Psoas muscle (tissue), 8 donors: ENCODE results near the gene SEM1. TPM values are rescaled to one million over a fixed set of nuclear protein-coding genes. Genes with fewer than 3 reads are reported as not detected.
A peak's percentile ranks its signal among the peaks of the same experiment; 100 is the strongest.
"Not testable (repeated sequence)": the region's sequence is repeated elsewhere in the genome, so short reads cannot be mapped to it uniquely, and the experiment has no call there.

Source experiments
- ATAC-seq, 4 donors: fragments of 200-7000 bp; cut with Tn5 transposase; one replicate each; pipeline ENCODE4 v1.9.1; 2020; ENCODE audit warnings: moderate library complexity in 3 of 4, mild to moderate bottlenecking in 2 of 4
- DNase-seq, 2 donors: peaks; one replicate each; pipeline ENCODE4 v3.0.0-alpha.2; 2020
- H3K27ac ChIP-seq: fragments of 200-600 bp; one replicate; pipeline ENCODE4 v1.8.0; 2022
- H3K27me3 ChIP-seq, 3 donors: fragments of 200-600 bp in 1 of 3; one replicate each; pipeline versions ENCODE4 v1.6.1 to v1.8.0; 2013 to 2022; ENCODE audit warnings: low read length in 2 of 3, mild to moderate bottlenecking in 2 of 3, moderate library complexity in 1 of 3; ENCODE audit not compliant: insufficient read depth in 3 of 3
- H3K36me3 ChIP-seq, 2 donors: fragments of 200-600 bp in 1 of 2; one replicate each; pipeline versions ENCODE4 v1.6.1 to v1.8.0; 2013 to 2022; ENCODE audit warnings: low read depth in 1 of 2, mild to moderate bottlenecking in 1 of 2, moderate library complexity in 1 of 2; ENCODE audit not compliant: insufficient read depth in 1 of 2
- H3K4me1 ChIP-seq: fragments of 200-600 bp; one replicate; pipeline ENCODE4 v1.8.0; 2022
- H3K4me3 ChIP-seq: fragments of 200-600 bp; one replicate; pipeline ENCODE4 v1.8.0; 2022; ENCODE audit warnings: mild to moderate bottlenecking
- H3K9me3 ChIP-seq: fragments of 200-600 bp; one replicate; pipeline ENCODE4 v1.8.0; 2022
- WGBS, 3 donors: extraction: QIAGEN DNeasy Blood & Tissue Kit; methylation state at CpG; one replicate each; pipeline versions ENCODE4 v1.1.6 to v1.1.7; 2013; 5-methylcytosine and 5-hydroxymethylcytosine counted together
- intact Hi-C, 2 donors: fragments of 100-400 bp; cut with DNase I; formaldehyde crosslinking; loops; one replicate each; pipeline versions ENCODE4 v1.11.0 to v1.14.2; 2022
- polyA plus RNA-seq, 3 donors: library from polyadenylated mRNA; stranded (reverse); fragments of 200-250 nt; gene quantifications; one replicate each; pipeline ENCODE4 v1.2.3, GENCODE V29; 2013
- total RNA-seq, 4 donors: library from RNA; stranded (reverse); fragmentation: NEBNext Ultra II Directional in 2 of 4; extraction: Animal tissue kit (Norgen Biotek cat#: 25700) in 2 of 4; gene quantifications; one replicate each; pipeline versions ENCODE4 v1.2.1 to v1.2.4, GENCODE V29; 2021 to 2023
- TF ChIP-seq, protein P1 (sequence below): fragments of 200-600 bp; IDR thresholded peaks from one replicate; pipeline ENCODE4 v1.8.0; 2022; ENCODE audit warnings: antibody characterized with exemption
- donor health status: healthy with polysubstance abuse.
- donor health status: DM: no; HTN: no; CAD: no; lungs with moderate emphysema.
- donor health status: Bipolar disorder and iron deficiency.
- donor health status: healthy.
- donor health status: DM: yes; HTN: yes; CAD: no.
- donor health status: DM: no; HTN: no; CAD: no.
- donor health status: DM: no; HTN: no; CAD: no.
- donor health status: DM: yes; HTN: yes; CAD: no.

SEM1 gene
- total and polyA plus RNA-seq, 7 donors = 30.5 to 107 (median 69.9) TPM

GRCh38 chr7:96699219-96699871 lies 10.3 kb downstream of the SEM1 start:
- H3K27ac ChIP-seq = no peak overlapping the region
- no peak overlapping the region for H3K4me3 ChIP-seq
- no peak for ATAC-seq
- no peaks in the 10 kb centered on the region for H3K36me3 ChIP-seq
- TF ChIP-seq, protein P1, sequence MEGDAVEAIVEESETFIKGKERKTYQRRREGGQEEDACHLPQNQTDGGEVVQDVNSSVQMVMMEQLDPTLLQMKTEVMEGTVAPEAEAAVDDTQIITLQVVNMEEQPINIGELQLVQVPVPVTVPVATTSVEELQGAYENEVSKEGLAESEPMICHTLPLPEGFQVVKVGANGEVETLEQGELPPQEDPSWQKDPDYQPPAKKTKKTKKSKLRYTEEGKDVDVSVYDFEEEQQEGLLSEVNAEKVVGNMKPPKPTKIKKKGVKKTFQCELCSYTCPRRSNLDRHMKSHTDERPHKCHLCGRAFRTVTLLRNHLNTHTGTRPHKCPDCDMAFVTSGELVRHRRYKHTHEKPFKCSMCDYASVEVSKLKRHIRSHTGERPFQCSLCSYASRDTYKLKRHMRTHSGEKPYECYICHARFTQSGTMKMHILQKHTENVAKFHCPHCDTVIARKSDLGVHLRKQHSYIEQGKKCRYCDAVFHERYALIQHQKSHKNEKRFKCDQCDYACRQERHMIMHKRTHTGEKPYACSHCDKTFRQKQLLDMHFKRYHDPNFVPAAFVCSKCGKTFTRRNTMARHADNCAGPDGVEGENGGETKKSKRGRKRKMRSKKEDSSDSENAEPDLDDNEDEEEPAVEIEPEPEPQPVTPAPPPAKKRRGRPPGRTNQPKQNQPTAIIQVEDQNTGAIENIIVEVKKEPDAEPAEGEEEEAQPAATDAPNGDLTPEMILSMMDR = no peak
- no peak for DNase-seq
- H3K27me3 ChIP-seq = no peaks in the 10 kb centered on the region
- intact Hi-C loops = no loop called here
- WGBS, 3 donors = 94 to 95% (median 94%) methylated on average over 4 of the region's 4 CpGs
- H3K9me3 ChIP-seq = no peaks in the 10 kb centered on the region
- peaks cover 52% of the 10 kb centered on the region for H3K4me1 ChIP-seq

- H3K36me3 ChIP-seq, H3K4me3 ChIP-seq, H3K27me3 ChIP-seq, H3K27ac ChIP-seq, ATAC-seq, H3K9me3 ChIP-seq, intact Hi-C loops, DNase-seq: not testable (repeated sequence)
- H3K4me1 ChIP-seq = peaks cover 55% of the 10 kb centered on the region
- 94 to 96% (median 94%) methylated on average over 7 of the region's 7 CpGs for WGBS, 3 donors
Measured at GRCh38 chr7:96698449-96698848, 11.2 kb downstream of the SEM1 start.

DNA sequence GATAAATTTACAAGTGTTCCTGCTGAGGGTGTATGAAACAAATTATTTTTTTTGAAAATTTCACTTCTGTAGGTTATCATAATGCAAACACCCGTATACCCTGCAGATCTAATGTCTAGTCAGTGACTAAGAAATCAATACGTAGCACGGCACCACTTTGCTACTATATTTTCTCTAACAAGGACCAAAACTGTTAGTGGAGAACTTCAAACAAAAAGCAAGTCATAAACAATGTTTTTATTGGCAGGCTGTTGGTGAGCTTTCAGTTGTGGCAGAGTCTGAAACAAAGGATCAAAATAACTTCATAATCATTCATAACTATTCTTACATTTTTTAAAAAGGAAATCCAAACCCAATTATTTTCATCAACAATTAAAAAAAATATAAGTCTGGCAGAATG lies 11.8 kb downstream of the SEM1 start:
- WGBS, 3 donors = 67 to 70% (median 69%) methylated on average over 3 of the region's 3 CpGs
- no peak overlapping the region for H3K27ac ChIP-seq
- intact Hi-C loops = no loop called here

GRCh38 chr7:96695581-96695980 lies 14.1 kb downstream of the SEM1 start:
- Histone ChIP-seq H3K4me3 (no peak overlapping the region), H3K4me1 (peaks cover 50% of the 10 kb centered on the region), H3K9me3 (no peaks in the 10 kb centered on the region), H3K27me3 (no peaks in the 10 kb centered on the region), H3K27ac (no peak overlapping the region), H3K36me3 (peaks cover 0 to 12% of the 10 kb centered on the region in 2 donors)
- 17 to 58% (median 39%) methylated on average over 1 of the region's 1 CpG for WGBS, 3 donors
- intact Hi-C loops = no loop called here
- TF ChIP-seq, protein P1 = no peak
- no peak for ATAC-seq
- no peak for DNase-seq

More for the DNA sequence above, 11.8 kb downstream of the SEM1 start:
- H3K9me3 ChIP-seq = no peaks in the 10 kb centered on the region
- no peak overlapping the region for H3K4me3 ChIP-seq
- peaks cover 0 to 12% of the 10 kb centered on the region in 2 donors for H3K36me3 ChIP-seq
- TF ChIP-seq, protein P1 = no peak
- no peaks in the 10 kb centered on the region for H3K27me3 ChIP-seq
- H3K4me1 ChIP-seq = peaks cover 55% of the 10 kb centered on the region
- no peak for ATAC-seq
- no peak for DNase-seq

DNA sequence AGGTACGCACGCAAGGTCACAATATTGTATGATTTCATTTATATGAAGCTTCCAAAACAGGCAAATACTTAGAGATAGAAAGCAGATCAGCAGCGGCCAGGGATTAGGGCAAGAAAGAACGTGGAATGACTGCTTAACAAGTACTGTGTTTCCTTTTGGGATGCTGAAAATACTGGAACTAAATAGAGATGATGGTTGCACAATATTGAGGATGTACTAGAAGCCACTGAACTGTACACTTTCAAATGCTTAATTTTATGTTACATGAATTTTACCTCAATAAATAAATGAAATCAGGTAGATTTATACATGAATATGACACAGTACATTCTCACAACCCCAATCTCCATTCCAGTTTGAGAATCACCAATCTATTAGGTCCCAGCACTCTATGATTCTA lies 15.6 kb downstream of the SEM1 start:
- Histone ChIP-seq H3K4me1 (peaks cover 64% of the 10 kb centered on the region), H3K9me3 (no peaks in the 10 kb centered on the region), H3K36me3 (peaks cover 0 to 12% of the 10 kb centered on the region in 2 donors), H3K4me3 (no peak overlapping the region), H3K27me3 (no peaks in the 10 kb centered on the region), H3K27ac (no peak overlapping the region)
- ATAC-seq (peak in 2 of 4 donors; percentile 47 to 51), DNase-seq (no peak)
- TF ChIP-seq, protein P1 = no peak
- 78 to 96% (median 83%) methylated on average over 4 of the region's 4 CpGs for WGBS, 3 donors
- intact Hi-C loops = no loop called here
